ENCODE measurements around the gene C19orf73. TPM values are rescaled to one million over a fixed set of nuclear protein-coding genes. Genes with fewer than 3 reads are reported as not detected.

C19orf73 gene
- total and polyA plus RNA-seq, 9 of the 15 experiments (the other 6 are each of a cell fraction or from before 2014, with no cell fraction given) = 0.08 to 7.4 (median 1.4) TPM

DNA sequence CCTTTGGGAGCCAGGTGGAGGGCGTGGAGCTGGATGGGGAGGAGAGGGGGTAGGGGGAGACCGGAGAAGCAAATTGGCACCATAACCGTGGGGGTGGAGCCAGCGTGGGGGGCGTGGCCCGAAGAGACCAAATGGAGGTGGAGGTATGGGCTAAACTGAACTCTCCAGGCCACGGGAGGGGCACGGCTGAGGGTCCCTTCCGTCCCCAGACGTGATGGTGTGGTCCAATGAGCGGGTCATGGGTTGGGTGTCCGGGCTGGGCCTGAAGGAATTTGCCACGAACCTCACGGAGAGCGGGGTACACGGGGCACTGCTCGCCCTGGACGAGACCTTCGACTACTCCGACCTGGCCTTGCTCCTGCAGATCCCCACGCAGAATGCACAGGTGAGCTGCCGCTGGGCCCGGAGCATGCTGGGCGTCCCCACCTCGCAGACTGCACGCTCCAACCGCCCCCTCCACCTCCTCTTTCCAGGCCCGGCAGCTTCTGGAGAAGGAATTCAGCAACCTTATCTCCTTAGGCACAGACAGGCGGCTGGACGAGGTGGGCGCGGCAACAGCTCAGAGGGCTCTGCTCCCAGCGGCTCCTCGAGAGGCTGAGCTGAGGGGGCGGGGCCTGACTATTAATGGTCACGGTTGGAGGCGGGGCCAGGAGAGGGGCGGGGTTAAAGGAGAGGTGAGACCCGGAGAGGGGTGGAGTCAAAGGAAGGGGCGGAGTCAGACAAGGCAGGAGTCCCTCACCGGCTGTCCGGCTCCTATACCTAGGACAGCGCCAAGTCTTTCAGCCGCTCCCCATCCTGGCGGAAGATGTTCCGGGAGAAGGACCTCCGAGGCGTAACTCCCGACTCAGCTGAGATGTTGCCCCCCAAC lies 30.1 kb upstream of the C19orf73 start (continued):
- TF ChIP-seq ZNF146 (CRISPR knock-in tag; IDR thresholded peaks at IDR 0.05; ENCODE audit: unreplicated experiment) (no peak), OTX1 (CRISPR knock-in tag; IDR thresholded peaks at IDR 0.05) (no peak), SAFB (IDR thresholded peaks at IDR 0.05; ENCODE audit: borderline replicate concordance, low read depth, low read length) (no peak), KDM1A (IDR thresholded peaks at IDR 0.05) (no peak), RHOXF2B (CRISPR knock-in tag; conservative IDR thresholded peaks at IDR 0.05) (no peak), CHD7 (IDR thresholded peaks at IDR 0.05; ENCODE audit: low read depth, low read length) (no peak), U2AF2 (optimal IDR thresholded peaks at IDR 0.05; ENCODE audit: low read depth, low read length) (no peak), KLF6 (CRISPR knock-in tag; IDR thresholded peaks at IDR 0.05; ENCODE audit: borderline replicate concordance) (no peak), POLR2H (tag; IDR thresholded peaks at IDR 0.05; ENCODE audit: low read depth) (no peak), SAFB2 (IDR thresholded peaks at IDR 0.05; ENCODE audit: borderline replicate concordance, low read depth, low read length, severe bottlenecking) (no peak), ZNF124 (CRISPR knock-in tag; IDR thresholded peaks at IDR 0.05) (no peak), MED1 (CRISPR knock-in tag; IDR thresholded peaks at IDR 0.05; ENCODE audit: borderline replicate concordance) (no peak)
- TF ChIP-seq, protein P1, sequence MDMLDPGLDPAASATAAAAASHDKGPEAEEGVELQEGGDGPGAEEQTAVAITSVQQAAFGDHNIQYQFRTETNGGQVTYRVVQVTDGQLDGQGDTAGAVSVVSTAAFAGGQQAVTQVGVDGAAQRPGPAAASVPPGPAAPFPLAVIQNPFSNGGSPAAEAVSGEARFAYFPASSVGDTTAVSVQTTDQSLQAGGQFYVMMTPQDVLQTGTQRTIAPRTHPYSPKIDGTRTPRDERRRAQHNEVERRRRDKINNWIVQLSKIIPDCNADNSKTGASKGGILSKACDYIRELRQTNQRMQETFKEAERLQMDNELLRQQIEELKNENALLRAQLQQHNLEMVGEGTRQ (CRISPR knock-in tag; IDR thresholded peaks at IDR 0.05) = no peak
- TF ChIP-seq, protein P2, sequence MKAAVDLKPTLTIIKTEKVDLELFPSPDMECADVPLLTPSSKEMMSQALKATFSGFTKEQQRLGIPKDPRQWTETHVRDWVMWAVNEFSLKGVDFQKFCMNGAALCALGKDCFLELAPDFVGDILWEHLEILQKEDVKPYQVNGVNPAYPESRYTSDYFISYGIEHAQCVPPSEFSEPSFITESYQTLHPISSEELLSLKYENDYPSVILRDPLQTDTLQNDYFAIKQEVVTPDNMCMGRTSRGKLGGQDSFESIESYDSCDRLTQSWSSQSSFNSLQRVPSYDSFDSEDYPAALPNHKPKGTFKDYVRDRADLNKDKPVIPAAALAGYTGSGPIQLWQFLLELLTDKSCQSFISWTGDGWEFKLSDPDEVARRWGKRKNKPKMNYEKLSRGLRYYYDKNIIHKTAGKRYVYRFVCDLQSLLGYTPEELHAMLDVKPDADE (conservative IDR thresholded peaks at IDR 0.05; ENCODE audit: control insufficient read depth, low read depth, low read length) = peak; percentile 49; the same call in 1 of the 2 replicates

Measured in K562 (cell line).